Right renal pelvis (tissue), 4 donors: ENCODE measurements around the gene NEMP1. TPM values are rescaled to one million over a fixed set of nuclear protein-coding genes. Genes with fewer than 3 reads are reported as not detected.
"Not testable (repeated sequence)": the region's sequence is repeated elsewhere in the genome, so short reads cannot be mapped to it uniquely, and the experiment has no call there.

Experiments used
- DNase-seq, 4 donors: peaks; one replicate each; pipeline ENCODE4 v3.0.0-alpha.2; 2013; ENCODE audit warnings: low read depth in 4 of 4, low spot score in 3 of 4, missing footprints in 1 of 4
- polyA plus RNA-seq, 4 donors: library from polyadenylated mRNA; unstranded; fragments of 120-200 nt; gene quantifications; one replicate each; pipeline ENCODE4 v1.2.1, GENCODE V29; 2013; ENCODE audit not compliant: insufficient read length in 4 of 4

NEMP1 gene
- polyA plus RNA-seq, 4 donors: 21.3 to 25.9 (median 25.3) TPM

- DNase-seq: no peak
These were observed 46.8 kb downstream of the NEMP1 start for GRCh38 chr12:57031789-57032188.

GRCh38 chr12:57031138-57031725, 47.4 kb downstream of the NEMP1 start:
- no peak for DNase-seq

GRCh38 chr12:57029457-57029856, 49.1 kb downstream of the NEMP1 start:
- DNase-seq: no peak

GRCh38 chr12:57027805-57028153, 50.8 kb downstream of the NEMP1 start:
- no peak for DNase-seq

- DNase-seq: no peak
These were observed 51.4 kb downstream of the NEMP1 start for GRCh38 chr12:57027011-57027804.

GRCh38 chr12:57025196-57025595, 53.4 kb downstream of the NEMP1 start:
- no peak for DNase-seq

- DNase-seq: not testable (repeated sequence)
These were observed 56.3 kb downstream of the NEMP1 start for GRCh38 chr12:57022324-57022723.

- DNase-seq: no peak
These were observed 58.4 kb downstream of the NEMP1 start for GRCh38 chr12:57019983-57020719.

GRCh38 chr12:57018906-57019305, 59.7 kb downstream of the NEMP1 start:
- DNase-seq: no peak

- not testable (repeated sequence) for DNase-seq
These were observed 60.2 kb downstream of the NEMP1 start for GRCh38 chr12:57018353-57018752.

- DNase-seq: no peak
These were observed 62.2 kb downstream of the NEMP1 start, which contains the start of gene TAC3 for GRCh38 chr12:57016348-57016747. Gene TAC3 (minus strand): TSS chr12:57016529. CDS start chr12:57015797, 732 bp downstream.

- DNase-seq: no peak
These were observed 65.8 kb downstream of the NEMP1 start for GRCh38 chr12:57012600-57013465.

- no peak for DNase-seq
These were observed 66.9 kb downstream of the NEMP1 start for GRCh38 chr12:57011438-57012424.

GRCh38 chr12:57010627-57011247, 67.9 kb downstream of the NEMP1 start:
- DNase-seq: no peak

- DNase-seq: no peak
These were observed 68.5 kb downstream of the NEMP1 start for GRCh38 chr12:57009949-57010626.

- DNase-seq: peak in 2 of 4 donors; percentile 51
These were observed 70.4 kb downstream of the NEMP1 start for GRCh38 chr12:57008178-57008577.

- no peak for DNase-seq
These were observed 71.6 kb downstream of the NEMP1 start for GRCh38 chr12:57006809-57007475.
